Measurements from ENCODE around the gene KRTAP10-11. TPM values are rescaled to one million over a fixed set of nuclear protein-coding genes. Genes with fewer than 3 reads are reported as not detected.
"Not testable (repeated sequence)": the region's sequence is repeated elsewhere in the genome, so short reads cannot be mapped to it uniquely, and the experiment has no call there.

Gene KRTAP10-11
- total and polyA plus RNA-seq, 2 donors (not counting 1 experiment from before 2014, with no cell fraction given) = not detected

- Mint-ChIP-seq H3K27me3 (peaks cover 6% of the 10 kb centered on the region), H3K4me1 (peaks cover 4% of the 10 kb centered on the region), H3K9me3 (ENCODE audit: insufficient read depth) (peaks cover 22% of the 10 kb centered on the region), H3K27ac (no peak within 1 kb of the TSS), H3K4me3 (no peak within 1 kb of the TSS)
- CTCF ChIA-PET = no interaction called here
- Histone ChIP-seq H3K9me3 (ENCODE audit: control extremely low read depth in 1 of 3, control insufficient read depth in 2 of 3, insufficient read depth in 1 of 3, low read length in 2 of 3) (peaks cover 0 to 53% (median 33%) of the 10 kb centered on the region in 3 donors), H3K4me1 (ENCODE audit: control insufficient read depth in 2 of 2, insufficient read depth in 2 of 2, low read length in 2 of 2) (peaks cover 2 to 3% of the 10 kb centered on the region in 2 donors), H3K79me2 (ENCODE audit: control insufficient read depth, insufficient read depth, low read length) (no peaks in the 10 kb centered on the region), H3K27ac (ENCODE audit: low read length in 2 of 2) (no peak within 1 kb of the TSS), H3K27me3 (replicated peaks in 1 of 4; ENCODE audit: control extremely low read depth in 1 of 4, control insufficient read depth in 3 of 4, insufficient read depth in 4 of 4, low read length in 3 of 4) (peaks cover 0 to 20% (median 0%) of the 10 kb centered on the region in 4 experiments), H3K36me3 (replicated peaks in 1 of 2; ENCODE audit: control extremely low read depth in 1 of 2, control insufficient read depth in 1 of 2, extremely low read depth in 1 of 2, insufficient read depth in 2 of 2, low read length in 1 of 2) (no peaks in the 10 kb centered on the region), H3K9ac (ENCODE audit: low read length) (no peak within 1 kb of the TSS), H2AFZ (ENCODE audit: insufficient read depth, low read depth, low read length, poor library complexity, severe bottlenecking) (no peak within 1 kb of the TSS), H4K20me1 (ENCODE audit: control insufficient read depth, insufficient read depth, low read length, poor library complexity, severe bottlenecking) (no peaks in the 10 kb centered on the region), H3K4me2 (replicated peaks; ENCODE audit: low read depth, low read length, poor library complexity, severe bottlenecking) (no peak within 1 kb of the TSS), H3K4me3 (ENCODE audit: control extremely low read depth in 1 of 5, extremely low read depth in 1 of 5, insufficient read depth in 1 of 5, low read depth in 2 of 5, low read length in 4 of 5) (no peak within 1 kb of the TSS)
- DNase-seq = no peak
- WGBS (ENCODE audit: insufficient coverage) = 55% methylated on average over 7 of the region's 7 CpGs
- intact Hi-C loops (cut with micrococcal nuclease) = no loop called here
- POLR2A ChIA-PET = no interaction called here
- no peak for ATAC-seq (ENCODE audit: low read depth)
- TF ChIP-seq CTCF (IDR thresholded peaks at IDR 0.05) = no peak
- TF ChIP-seq EZH2 (IDR thresholded peaks at IDR 0.05; ENCODE audit: borderline replicate concordance, insufficient read depth, low read depth, low read length, poor library complexity, severe bottlenecking) = no peak
Measured at GRCh38 chr21:44626673-44627143, 19.5 kb upstream of the KRTAP10-11 start, which contains the start of gene KRTAP10-9. Gene KRTAP10-9, plus strand, starts transcription at chr21:44627093. Its CDS starts 79 bp downstream, at chr21:44627172.

- POLR2A ChIA-PET; H3K27ac Mint-ChIP-seq; H3K4me2 ChIP-seq (replicated peaks; ENCODE audit: low read depth, low read length, poor library complexity, severe bottlenecking); H3K27ac ChIP-seq (ENCODE audit: low read length in 2 of 2); H4K20me1 ChIP-seq (ENCODE audit: control insufficient read depth, insufficient read depth, low read length, poor library complexity, severe bottlenecking); H3K4me3 Mint-ChIP-seq; H3K4me1 ChIP-seq (ENCODE audit: control insufficient read depth in 2 of 2, insufficient read depth in 2 of 2, low read length in 2 of 2); intact Hi-C loops (cut with micrococcal nuclease); H3K4me1 Mint-ChIP-seq; H3K27me3 Mint-ChIP-seq; H3K79me2 ChIP-seq (ENCODE audit: control insufficient read depth, insufficient read depth, low read length); H3K9ac ChIP-seq (ENCODE audit: low read length); H3K4me3 ChIP-seq (ENCODE audit: control extremely low read depth in 1 of 5, extremely low read depth in 1 of 5, insufficient read depth in 1 of 5, low read depth in 2 of 5, low read length in 4 of 5); H3K36me3 ChIP-seq (replicated peaks in 1 of 2; ENCODE audit: control extremely low read depth in 1 of 2, control insufficient read depth in 1 of 2, extremely low read depth in 1 of 2, insufficient read depth in 2 of 2, low read length in 1 of 2); H2AFZ ChIP-seq (ENCODE audit: insufficient read depth, low read depth, low read length, poor library complexity, severe bottlenecking); DNase-seq; CTCF ChIA-PET; ATAC-seq (ENCODE audit: low read depth): not testable (repeated sequence)
- 91% methylated on average over 20 of the region's 20 CpGs for WGBS (ENCODE audit: insufficient coverage)
- H3K9me3 Mint-ChIP-seq (ENCODE audit: insufficient read depth) = peaks cover 23% of the 10 kb centered on the region
- Histone ChIP-seq H3K9me3 (ENCODE audit: control extremely low read depth in 1 of 3, control insufficient read depth in 2 of 3, insufficient read depth in 1 of 3, low read length in 2 of 3) (peaks cover 0 to 55% (median 37%) of the 10 kb centered on the region in 3 donors), H3K27me3 (replicated peaks in 1 of 4; ENCODE audit: control extremely low read depth in 1 of 4, control insufficient read depth in 3 of 4, insufficient read depth in 4 of 4, low read length in 3 of 4) (peaks cover 0 to 20% (median 0%) of the 10 kb centered on the region in 4 experiments)
Measured at GRCh38 chr21:44627181-44627822, 18.9 kb upstream of the KRTAP10-11 start.

- H3K27me3 Mint-ChIP-seq; H3K4me1 Mint-ChIP-seq; H2AFZ ChIP-seq (ENCODE audit: insufficient read depth, low read depth, low read length, poor library complexity, severe bottlenecking); H3K27ac ChIP-seq (ENCODE audit: low read length in 2 of 2); H3K79me2 ChIP-seq (ENCODE audit: control insufficient read depth, insufficient read depth, low read length); intact Hi-C loops (cut with micrococcal nuclease); H3K27ac Mint-ChIP-seq; H3K4me3 ChIP-seq (ENCODE audit: control extremely low read depth in 1 of 5, extremely low read depth in 1 of 5, insufficient read depth in 1 of 5, low read depth in 2 of 5, low read length in 4 of 5); ATAC-seq (ENCODE audit: low read depth); H3K9ac ChIP-seq (ENCODE audit: low read length); CTCF ChIA-PET; H3K4me3 Mint-ChIP-seq; H3K4me1 ChIP-seq (ENCODE audit: control insufficient read depth in 2 of 2, insufficient read depth in 2 of 2, low read length in 2 of 2); DNase-seq; H3K36me3 ChIP-seq (replicated peaks in 1 of 2; ENCODE audit: control extremely low read depth in 1 of 2, control insufficient read depth in 1 of 2, extremely low read depth in 1 of 2, insufficient read depth in 2 of 2, low read length in 1 of 2); H3K4me2 ChIP-seq (replicated peaks; ENCODE audit: low read depth, low read length, poor library complexity, severe bottlenecking); H4K20me1 ChIP-seq (ENCODE audit: control insufficient read depth, insufficient read depth, low read length, poor library complexity, severe bottlenecking); POLR2A ChIA-PET: not testable (repeated sequence)
- peaks cover 0 to 20% (median 0%) of the 10 kb centered on the region in 4 experiments for H3K27me3 ChIP-seq (replicated peaks in 1 of 4; ENCODE audit: control extremely low read depth in 1 of 4, control insufficient read depth in 3 of 4, insufficient read depth in 4 of 4, low read length in 3 of 4)
- peaks cover 0 to 55% (median 39%) of the 10 kb centered on the region in 3 donors for H3K9me3 ChIP-seq (ENCODE audit: control extremely low read depth in 1 of 3, control insufficient read depth in 2 of 3, insufficient read depth in 1 of 3, low read length in 2 of 3)
- H3K9me3 Mint-ChIP-seq (ENCODE audit: insufficient read depth) = peaks cover 21% of the 10 kb centered on the region
- WGBS (ENCODE audit: insufficient coverage) = 60% methylated on average over 10 of the region's 15 CpGs
Measured at GRCh38 chr21:44627831-44628233, 18.4 kb upstream of the KRTAP10-11 start.

Data from B cell (primary cell).